Epithelial cell of esophagus (primary cell): Measurements from ENCODE around the gene CMTM8.
A peak's percentile ranks its signal among the peaks of the same experiment; 100 is the strongest.

Source experiments
- DNase-seq: peaks from one replicate; pipeline ENCODE4 v3.0.0; 2010; ENCODE audit warnings: low read depth
- H3K4me3 ChIP-seq: 2 replicates; pipeline ENCODE4 v1.5.1; 2011; ENCODE audit warnings: mild to moderate bottlenecking, low read length, control low read depth
- TF ChIP-seq, protein P1 (sequence below): IDR thresholded peaks from 2 replicates; pipeline ENCODE4 v1.5.1; 2011; ENCODE audit warnings: low read depth, mild to moderate bottlenecking, low read length, control low read depth, inconsistent platforms; ENCODE audit not compliant: insufficient read depth; ENCODE audit errors: missing control alignments

The CMTM8 gene

DNA sequence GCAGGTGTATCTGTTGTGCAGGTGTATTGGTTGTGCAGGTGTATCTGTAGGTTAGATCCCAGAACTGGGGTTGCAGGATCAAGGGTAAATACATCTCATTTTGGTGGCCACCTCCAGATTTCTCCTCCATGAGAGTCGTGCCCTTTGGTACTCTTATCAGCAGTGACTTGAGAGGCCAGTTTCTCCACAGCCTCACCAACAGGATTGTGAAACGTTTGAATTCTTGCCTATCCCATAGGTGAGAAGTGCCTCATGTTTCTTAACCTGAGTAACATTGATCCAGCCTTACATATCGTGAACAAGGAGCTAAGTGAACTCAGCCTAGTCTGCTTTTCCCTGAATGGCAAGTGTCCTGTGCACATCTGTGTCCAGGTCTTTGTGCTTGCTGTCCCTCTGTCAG lies 55.4 kb downstream of the CMTM8 start:
- DNase-seq, result peak; percentile 28
- TF ChIP-seq, protein P1, sequence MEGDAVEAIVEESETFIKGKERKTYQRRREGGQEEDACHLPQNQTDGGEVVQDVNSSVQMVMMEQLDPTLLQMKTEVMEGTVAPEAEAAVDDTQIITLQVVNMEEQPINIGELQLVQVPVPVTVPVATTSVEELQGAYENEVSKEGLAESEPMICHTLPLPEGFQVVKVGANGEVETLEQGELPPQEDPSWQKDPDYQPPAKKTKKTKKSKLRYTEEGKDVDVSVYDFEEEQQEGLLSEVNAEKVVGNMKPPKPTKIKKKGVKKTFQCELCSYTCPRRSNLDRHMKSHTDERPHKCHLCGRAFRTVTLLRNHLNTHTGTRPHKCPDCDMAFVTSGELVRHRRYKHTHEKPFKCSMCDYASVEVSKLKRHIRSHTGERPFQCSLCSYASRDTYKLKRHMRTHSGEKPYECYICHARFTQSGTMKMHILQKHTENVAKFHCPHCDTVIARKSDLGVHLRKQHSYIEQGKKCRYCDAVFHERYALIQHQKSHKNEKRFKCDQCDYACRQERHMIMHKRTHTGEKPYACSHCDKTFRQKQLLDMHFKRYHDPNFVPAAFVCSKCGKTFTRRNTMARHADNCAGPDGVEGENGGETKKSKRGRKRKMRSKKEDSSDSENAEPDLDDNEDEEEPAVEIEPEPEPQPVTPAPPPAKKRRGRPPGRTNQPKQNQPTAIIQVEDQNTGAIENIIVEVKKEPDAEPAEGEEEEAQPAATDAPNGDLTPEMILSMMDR, result no peak
- no peak overlapping the region for H3K4me3 ChIP-seq

DNA sequence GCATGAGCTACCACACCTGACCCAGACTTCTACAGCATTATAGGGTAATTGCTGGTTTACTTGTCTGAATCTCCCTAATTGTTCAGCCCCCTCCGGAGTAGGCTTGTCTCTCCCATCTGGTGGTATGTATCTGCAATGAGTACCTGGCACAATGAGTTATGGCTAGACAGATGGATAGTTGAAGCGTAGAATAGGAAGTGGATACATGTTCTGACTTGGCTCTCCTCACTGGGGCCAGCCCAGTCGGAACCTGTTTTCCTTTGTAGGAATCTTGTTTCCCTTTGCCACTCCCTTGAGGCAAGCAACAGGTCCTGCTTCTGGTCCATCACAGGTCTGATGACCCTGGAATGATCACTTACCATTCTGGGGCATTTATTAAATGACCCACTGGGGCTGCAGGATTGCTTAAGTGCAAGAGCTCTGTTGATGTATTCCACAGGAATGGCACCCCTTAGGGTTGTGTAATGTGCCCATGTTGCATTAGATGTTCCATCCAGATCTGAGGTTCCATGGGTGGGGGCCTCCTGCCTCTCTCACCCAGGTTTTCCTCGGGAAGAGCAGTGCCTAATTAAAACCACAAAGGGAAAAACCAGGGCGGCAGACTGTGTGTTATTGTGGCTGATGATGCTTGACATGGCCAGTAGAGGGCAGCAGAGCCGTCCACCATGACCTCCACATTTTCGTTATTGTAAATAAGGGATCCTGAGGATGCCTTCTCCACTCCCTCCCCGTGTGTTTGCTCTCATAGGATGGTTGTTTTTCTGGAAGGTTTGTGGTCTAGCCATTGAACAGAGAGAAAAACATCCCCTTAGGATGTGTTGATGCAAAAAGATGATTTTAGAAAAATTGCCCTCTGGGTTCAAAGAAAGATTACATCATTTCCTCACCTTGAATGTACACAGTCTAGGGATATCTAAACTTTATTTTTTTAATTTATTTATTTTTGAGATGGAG lies 58.0 kb downstream of the CMTM8 start:
- H3K4me3 ChIP-seq, result no peak overlapping the region

DNA sequence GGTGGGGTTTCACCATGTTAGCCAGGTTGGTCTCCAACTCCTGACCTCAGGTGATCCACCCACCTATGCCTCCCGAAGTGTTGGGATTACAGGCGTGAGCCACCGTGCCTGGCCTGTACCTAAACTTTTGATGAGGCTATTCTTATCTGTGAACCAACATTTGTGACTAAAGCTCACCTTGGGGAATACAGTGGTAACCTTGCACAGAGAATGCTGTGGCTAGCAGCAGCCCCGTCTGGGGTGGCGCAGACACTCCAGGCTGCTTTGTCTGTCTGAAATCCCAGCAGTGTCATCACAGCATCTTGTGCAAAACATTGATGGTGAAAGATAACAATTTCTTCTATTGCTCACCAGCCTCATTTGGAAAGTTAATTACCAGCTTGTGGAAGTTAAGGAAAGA lies 58.9 kb downstream of the CMTM8 start:
- TF ChIP-seq, protein P1, result no peak
- no peak for DNase-seq
- no peak overlapping the region for H3K4me3 ChIP-seq

More for the DNA sequence above, 58.0 kb downstream of the CMTM8 start:
- peak; percentile 89 for DNase-seq
- TF ChIP-seq, protein P1, result peak; percentile 89

DNA sequence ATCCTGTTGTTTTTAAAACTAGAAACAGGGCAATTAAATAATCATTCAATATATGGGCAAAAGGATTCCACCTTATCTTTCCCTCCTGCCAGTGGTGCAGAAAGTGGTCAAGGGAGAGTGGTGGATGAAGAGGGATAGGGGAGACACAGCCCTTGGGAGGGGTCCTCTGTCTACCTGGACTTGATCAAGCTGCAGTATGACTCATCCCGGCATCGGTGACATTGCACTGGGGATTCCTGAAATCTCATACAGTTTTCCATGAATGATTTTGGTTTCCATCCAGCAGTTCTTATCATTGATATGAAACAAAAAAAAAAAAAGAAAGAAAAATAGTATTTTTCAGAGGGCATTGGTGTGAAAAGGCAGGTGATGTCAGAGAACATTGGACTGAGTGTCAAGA lies 62.9 kb downstream of the CMTM8 start:
- no peak for DNase-seq
- H3K4me3 ChIP-seq, result no peak overlapping the region
- TF ChIP-seq, protein P1, result no peak

DNA sequence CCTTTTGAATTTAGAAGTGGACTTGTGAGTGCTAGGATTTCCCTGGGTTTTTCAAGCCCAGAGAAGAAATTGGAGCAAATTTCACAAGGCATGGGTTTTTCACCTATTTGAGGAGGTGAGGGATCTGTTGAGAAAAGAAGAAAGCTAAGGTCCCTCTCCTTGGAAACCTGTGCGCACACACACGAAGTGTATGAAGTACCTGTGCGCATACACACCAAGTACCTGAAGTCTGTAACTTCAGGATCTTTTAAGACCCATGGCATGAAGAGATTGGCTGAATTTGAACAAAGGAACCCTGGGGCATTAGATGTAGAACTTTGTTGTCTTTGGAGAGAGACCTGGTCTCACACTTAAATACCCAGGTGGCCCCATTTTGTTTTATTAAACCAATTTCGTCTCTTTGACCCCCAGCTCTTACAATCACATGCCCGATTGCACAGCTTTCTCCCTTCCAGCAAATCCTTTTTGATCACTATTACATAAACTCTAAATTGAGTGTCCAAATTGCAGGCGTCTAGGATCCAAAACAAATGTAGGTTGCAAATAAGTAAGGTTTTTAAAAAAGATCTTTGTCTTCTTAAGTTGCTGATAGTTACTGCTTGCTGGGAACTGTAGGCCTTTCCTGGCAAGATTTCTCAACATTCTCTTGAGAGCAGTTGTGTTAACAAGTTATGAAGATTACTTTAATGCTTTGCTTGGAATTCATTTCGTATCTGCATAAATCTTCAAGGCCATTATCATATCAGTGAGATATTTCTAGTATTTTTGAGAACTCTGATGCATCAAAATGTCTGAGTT lies 64.3 kb downstream of the CMTM8 start:
- no peak overlapping the region for H3K4me3 ChIP-seq
- TF ChIP-seq, protein P1, result no peak
- DNase-seq, result no peak

DNA sequence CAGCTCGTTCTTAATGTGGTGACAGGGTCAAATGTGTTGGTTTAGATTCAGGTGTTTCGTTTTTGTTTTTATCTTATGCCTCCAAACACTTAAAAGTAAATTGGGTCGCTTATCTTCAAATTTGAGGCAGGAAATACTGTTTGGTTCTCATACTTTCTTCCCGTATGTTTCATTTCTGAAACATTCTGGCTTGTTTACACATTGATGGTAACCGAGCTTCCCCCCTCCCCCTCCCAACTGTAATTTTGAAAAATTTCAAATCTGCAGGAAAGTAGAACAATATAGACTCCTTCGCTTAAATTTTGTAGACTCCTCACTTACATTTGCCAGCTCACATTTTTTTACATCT lies 64.9 kb downstream of the CMTM8 start:
- TF ChIP-seq, protein P1, result no peak
- no peak for DNase-seq

More for the DNA sequence above, 64.9 kb downstream of the CMTM8 start:
- H3K4me3 ChIP-seq, result no peak overlapping the region
